Activated CD4-positive, alpha-beta T cell treated with anti-CD3 and anti-CD28 coated beads, Interleukin-10, Interleukin-2, amounts not matched to agents 100 ng/mL and 50 ng/mL, durations not matched to agents 16 hours and 8 hours (primary cell): ENCODE data around the gene TRPV6.
A peak's percentile ranks its signal among the peaks of the same experiment; 100 is the strongest.

Experiments
- DNase-seq: peaks from one replicate; pipeline ENCODE4 v3.0.0-alpha.2; 2020

TRPV6 gene

GRCh38 chr7:142885311-142886230, at the start of gene TRPV6:
Gene TRPV6, minus strand, starts transcription at chr7:142885745.
- DNase-seq = no peak

DNA sequence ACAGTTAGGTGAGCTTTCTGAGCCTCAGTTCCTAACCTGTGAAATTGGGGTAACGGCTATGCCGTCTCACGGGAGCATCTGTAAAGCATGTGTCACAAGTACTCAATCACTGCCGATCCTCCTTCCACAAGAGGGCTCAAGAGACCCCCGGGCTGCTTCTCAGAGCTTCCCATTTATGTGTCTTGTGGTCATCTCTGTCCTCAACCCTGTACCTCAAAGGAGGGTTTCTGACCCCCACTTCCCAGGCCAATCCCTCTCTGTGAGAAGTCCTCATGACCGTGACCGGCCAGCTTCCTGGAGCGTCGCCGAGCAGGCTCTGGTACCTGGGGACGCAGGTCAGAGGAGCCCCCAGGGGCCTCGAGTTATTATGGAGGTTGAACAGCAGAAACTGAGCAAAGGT, 48.5 kb upstream of the TRPV6 start:
- DNase-seq = no peak

- DNase-seq = no peak
These were observed 48.1 kb upstream of the TRPV6 start, which contains the start of gene TRPV5 for GRCh38 chr7:142933624-142934023. Gene TRPV5, minus strand, starts transcription at chr7:142933746. Its CDS starts 287 bp downstream, at chr7:142933459.

- DNase-seq = no peak
These were observed 47.5 kb upstream of the TRPV6 start for GRCh38 chr7:142933092-142933475.

DNA sequence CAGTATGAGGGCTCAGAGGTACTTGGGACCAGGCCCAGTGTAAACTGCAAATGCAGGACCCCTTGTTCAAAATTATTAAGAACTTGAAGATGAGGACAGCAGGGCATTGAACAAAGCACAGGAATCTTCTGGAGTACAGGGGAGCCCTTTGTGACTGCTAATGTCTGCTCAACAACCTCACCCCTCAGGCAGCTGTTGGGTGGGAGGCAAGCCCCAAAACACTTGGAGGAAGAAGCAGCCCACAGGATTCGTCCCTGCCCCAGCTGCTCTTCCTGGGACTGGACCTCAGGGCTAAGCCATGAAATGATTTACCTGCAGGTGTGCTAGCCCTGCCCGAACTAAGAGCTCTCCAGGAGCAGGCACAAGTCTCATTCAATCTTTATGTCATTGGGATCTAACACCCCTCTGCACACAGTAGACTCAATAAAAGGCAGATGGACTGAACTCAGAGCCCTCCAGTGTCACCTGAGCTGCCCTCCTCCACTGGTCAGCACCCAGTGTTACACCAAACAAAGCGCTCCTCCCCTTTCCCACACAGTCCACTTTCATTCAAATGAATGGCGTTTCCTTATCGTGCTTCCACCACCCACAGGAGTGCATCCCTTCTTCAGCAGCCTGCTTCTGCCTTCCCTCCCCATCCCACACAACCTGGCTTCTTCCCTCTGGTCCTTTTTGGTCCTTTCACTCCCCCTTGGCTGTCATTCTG, 47.0 kb upstream of the TRPV6 start:
- no peak for DNase-seq

- no peak for DNase-seq
These were observed 44.7 kb upstream of the TRPV6 start for GRCh38 chr7:142930126-142930730.

GRCh38 chr7:142927949-142928348, 42.4 kb upstream of the TRPV6 start:
- no peak for DNase-seq

- DNase-seq = no peak
These were observed 41.7 kb upstream of the TRPV6 start for GRCh38 chr7:142927085-142927745.

DNA sequence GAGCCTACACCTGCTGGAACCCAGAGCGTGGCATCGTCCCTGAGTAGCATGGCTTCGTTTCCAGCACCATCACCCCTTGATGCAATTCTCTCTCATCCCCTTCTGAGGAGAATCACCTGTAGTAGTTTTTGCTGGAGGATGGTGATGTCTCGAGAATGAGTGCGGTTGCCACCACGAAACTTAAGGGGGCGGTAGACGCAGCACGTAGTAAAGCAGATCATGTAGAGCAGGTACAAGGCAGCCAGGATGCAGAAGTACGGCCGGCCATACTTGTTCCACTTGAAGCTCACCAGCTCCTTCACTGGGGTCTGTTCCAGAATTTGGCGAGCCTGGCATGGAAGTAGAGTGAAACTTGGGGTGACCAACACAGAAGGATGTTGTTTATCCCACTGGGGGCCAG, 39.9 kb upstream of the TRPV6 start:
- DNase-seq = no peak

GRCh38 chr7:142923391-142923790, 37.8 kb upstream of the TRPV6 start:
- no peak for DNase-seq

GRCh38 chr7:142919656-142920055, 34.1 kb upstream of the TRPV6 start:
- no peak for DNase-seq

DNA sequence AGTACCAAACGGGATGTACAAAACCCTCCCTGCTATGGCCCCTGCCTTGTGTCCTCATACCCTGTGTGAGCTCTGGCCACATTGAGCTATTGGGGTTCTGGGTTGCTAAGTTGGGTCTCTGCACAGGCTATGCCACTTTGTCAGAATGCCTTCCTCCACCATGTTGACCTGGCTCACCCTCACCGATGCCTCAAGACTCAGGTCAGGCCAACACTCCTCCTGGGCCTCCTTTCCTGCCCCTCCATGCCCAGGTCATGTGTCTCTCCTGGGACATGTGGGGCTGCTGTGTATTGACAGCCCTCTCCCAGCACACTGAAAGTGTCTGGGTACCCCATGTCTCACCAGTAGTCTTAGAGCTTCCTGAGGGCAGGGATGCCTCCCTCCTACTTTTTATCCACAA, 33.4 kb upstream of the TRPV6 start:
- DNase-seq = no peak

- no peak for DNase-seq
These were observed 31.9 kb upstream of the TRPV6 start for GRCh38 chr7:142917447-142917846.

DNA sequence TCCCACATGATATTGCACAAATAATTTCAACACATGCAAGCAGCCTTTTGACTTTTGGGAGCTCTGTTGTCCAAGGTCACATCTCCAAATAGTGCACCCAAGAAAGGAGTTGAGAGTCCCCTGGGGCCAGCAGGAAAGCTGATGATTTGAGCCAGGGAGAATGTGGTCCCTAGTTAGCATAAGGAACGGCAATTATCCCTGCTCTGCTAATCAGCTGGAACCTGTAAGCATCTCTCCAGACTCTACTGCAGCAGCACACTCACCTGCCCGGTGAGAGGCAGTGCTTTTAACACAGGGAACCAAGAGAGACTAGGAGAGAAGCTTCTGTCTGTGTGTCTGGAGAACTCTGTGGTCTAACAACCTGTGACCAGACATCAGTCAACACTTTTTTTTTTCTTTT, 31.0 kb upstream of the TRPV6 start:
- no peak for DNase-seq

DNA sequence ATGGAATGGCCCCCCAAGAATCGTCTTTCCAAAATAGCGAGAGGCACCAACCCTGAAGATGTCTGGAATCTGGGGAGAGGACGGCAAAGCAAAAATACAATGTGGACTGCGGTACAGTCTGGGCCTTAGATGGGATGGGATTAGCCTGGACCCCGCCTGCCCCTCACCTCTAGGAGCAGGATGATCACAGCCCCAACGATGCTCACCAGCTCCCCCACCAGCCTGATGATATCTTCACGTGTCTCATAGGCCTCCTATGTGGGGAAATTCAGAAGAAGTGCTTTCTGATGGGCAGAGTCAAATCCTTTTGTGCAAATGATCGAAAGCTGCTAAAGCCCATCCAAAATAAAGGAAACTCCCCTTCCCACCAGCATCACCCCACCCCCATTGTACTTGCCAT, 29.8 kb upstream of the TRPV6 start:
- no peak for DNase-seq

GRCh38 chr7:142914121-142914520, 28.6 kb upstream of the TRPV6 start:
- no peak for DNase-seq

DNA sequence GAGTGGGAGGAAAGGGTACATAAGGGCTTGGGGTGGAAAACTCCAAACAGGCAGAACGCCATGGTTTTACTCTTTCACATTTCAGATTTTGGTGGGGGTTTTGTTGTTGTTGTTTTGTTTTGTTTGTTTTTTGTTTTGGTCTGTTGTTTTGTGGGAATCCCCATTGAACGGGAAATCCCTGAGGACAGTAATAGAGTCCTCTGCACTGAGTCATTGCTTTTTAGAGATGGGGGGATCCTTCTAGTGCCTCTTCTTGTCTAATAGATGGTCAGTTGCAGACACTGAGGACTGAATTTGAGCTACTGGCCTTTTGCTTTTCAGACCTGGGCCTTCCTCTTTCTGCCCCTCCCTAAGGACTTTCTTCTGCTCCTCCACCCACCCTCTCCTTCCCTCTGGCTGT, 28.0 kb upstream of the TRPV6 start:
- no peak for DNase-seq

DNA sequence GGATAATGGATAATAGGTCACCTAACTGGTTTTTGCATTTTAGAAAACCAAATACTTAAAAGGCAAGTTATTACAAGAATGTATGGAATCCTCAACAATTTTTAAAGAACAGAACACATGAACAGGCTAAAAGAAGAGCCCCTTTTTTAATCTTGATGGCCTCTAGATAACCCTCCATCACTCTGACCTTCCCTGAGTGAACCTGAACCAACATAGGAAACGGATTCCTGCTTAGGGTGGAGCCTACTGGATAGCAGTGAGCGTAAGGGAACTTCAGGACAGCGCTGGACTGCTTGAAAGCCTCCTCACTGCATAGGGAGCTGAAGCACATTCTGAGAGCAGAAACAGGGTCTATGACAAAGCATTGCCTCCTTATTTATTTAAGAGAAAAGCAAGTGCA, 27.5 kb upstream of the TRPV6 start:
- no peak for DNase-seq

GRCh38 chr7:142910481-142910880, 24.9 kb upstream of the TRPV6 start:
- DNase-seq = no peak

DNA sequence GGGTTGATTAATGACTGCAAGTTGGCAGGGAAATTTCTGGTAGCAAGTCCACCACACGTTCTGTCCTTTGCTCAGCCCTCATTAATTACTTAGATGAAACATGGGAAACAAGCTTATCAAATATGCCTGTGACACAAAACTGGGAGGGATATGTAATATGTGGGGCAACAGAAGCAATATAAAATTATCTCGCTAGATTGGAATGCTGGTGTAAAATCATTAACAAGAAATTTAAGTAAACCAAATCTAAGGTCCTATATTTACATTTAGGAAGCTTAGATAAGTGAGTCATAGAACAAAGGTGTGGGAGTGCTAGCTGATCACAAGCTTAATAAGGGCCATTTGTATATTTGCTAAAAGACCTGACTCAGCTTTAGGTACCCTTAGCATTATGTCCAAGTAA, 24.5 kb upstream of the TRPV6 start:
- DNase-seq = no peak

DNA sequence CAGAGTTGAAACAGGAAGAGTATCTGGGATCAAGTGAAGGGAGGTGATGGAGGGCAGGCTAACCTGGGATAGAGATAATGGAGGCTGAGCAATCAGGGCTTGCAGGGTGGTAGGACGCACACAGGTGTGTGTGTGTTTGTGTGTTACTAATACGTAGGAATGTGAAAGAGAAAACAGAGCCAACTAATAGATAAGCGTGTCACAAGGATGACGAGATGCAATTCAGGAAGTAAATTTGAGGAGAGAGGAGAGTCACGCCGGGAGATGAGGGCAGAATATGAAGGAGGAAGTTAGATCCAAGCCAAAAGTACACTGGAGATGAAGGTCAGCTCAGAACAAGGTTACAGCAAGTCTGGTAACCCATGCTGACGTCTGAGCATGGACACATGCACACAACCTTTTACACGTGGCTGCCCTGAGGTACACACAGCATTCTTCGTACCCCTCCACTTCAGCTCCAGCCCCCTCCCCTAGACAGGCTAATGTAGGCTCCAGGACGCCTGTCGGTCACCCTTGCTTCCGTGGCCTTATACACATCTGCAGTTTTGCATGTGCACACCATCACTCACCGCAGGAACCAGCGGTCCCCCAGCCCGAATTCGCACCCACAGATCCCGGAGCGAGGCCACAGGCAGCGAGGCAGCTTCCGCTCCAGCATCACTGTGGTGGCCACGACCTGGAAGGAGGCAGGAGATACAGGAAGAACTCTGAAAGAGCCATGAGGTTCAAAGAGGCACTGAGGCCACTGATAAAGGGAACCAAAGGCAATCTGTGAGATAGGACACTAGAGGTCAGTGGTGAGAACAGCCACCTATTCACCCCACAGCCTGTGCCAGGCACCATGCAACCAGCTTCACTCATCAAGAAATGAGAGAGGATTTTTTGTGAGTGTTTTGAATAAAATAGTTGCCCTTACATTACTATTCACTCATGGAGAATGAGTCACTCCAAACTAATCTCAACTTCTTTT, 23.7 kb upstream of the TRPV6 start:
- peak; percentile 4 for DNase-seq

- no peak for DNase-seq
These were observed 22.7 kb upstream of the TRPV6 start for GRCh38 chr7:142908290-142908689.
